Measurements from ENCODE around the gene RAB9A. TPM values are rescaled to one million over a fixed set of nuclear protein-coding genes. Genes with fewer than 3 reads are reported as not detected.

RAB9A gene
- total and polyA plus RNA-seq, 9 of the 15 experiments (the other 6 are each of a cell fraction or from before 2014, with no cell fraction given): 13.5 to 20.8 (median 17.7) TPM

- no peak for TF ChIP-seq ARID4B (CRISPR knock-in tag; IDR thresholded peaks at IDR 0.05)
- no peak for TF ChIP-seq SNIP1 (IDR thresholded peaks at IDR 0.05; ENCODE audit: low read depth)
- TF ChIP-seq ZNF445 (CRISPR knock-in tag; IDR thresholded peaks at IDR 0.05; ENCODE audit: low read depth): no peak
- TF ChIP-seq PHF21A (IDR thresholded peaks at IDR 0.05; ENCODE audit: borderline replicate concordance, low read depth): peak; percentile 84; the same call in 1 of the 2 replicates
- no peak for TF ChIP-seq ZNF780A (CRISPR knock-in tag; IDR thresholded peaks at IDR 0.05)
- no peak for TF ChIP-seq MEF2A (IDR thresholded peaks at IDR 0.05; ENCODE audit: control insufficient read depth, low read depth, low read length)
- TF ChIP-seq SMARCB1 (IDR thresholded peaks at IDR 0.05; ENCODE audit: insufficient read length, low read depth): no peak
- TF ChIP-seq XRCC4 (IDR thresholded peaks at IDR 0.05; ENCODE audit: extremely low read depth, insufficient read depth, insufficient read length): no peak
- no peak for TF ChIP-seq ZNF77 (CRISPR knock-in tag; IDR thresholded peaks at IDR 0.05)
- peak; percentile 35; the same call in 1 of the 2 replicates for TF ChIP-seq AFF4 (CRISPR knock-in tag; IDR thresholded peaks at IDR 0.05)
- peak; percentile 75 for TF ChIP-seq PYGO2 (tag; IDR thresholded peaks at IDR 0.05)
- TF ChIP-seq EP300 (IDR thresholded peaks at IDR 0.05; ENCODE audit: low read length): peak; percentile 97
- TF ChIP-seq DLX4 (CRISPR knock-in tag; IDR thresholded peaks at IDR 0.05): no peak
- TF ChIP-seq SAFB2 (IDR thresholded peaks at IDR 0.05; ENCODE audit: borderline replicate concordance, low read depth, low read length, severe bottlenecking): no peak
- TF ChIP-seq SRF (CRISPR knock-in tag; IDR thresholded peaks at IDR 0.05): no peak
- peak; percentile 99 for TF ChIP-seq DPF2 (IDR thresholded peaks at IDR 0.05)
- TF ChIP-seq BCOR (IDR thresholded peaks at IDR 0.05): peak; percentile 66
- TF ChIP-seq TCF3 (CRISPR knock-in tag; IDR thresholded peaks at IDR 0.05): peak; percentile 96
- TF ChIP-seq HMG20A (CRISPR knock-in tag; conservative IDR thresholded peaks at IDR 0.05): no peak
These were observed 41.2 kb upstream of the RAB9A start (continued) for GRCh38 chrX:13647709-13648212.
